ENCODE results near the gene SCUBE1.
"Not testable (repeated sequence)": the region's sequence is repeated elsewhere in the genome, so short reads cannot be mapped to it uniquely, and the experiment has no call there.

The SCUBE1 gene

GRCh38 chr22:43356881-43357280 is 13.7 kb upstream of the SCUBE1 start:
- DNase-seq (ENCODE audit: low read depth) = no peak

- DNase-seq (ENCODE audit: low read depth) = not testable (repeated sequence)
Observed at GRCh38 chr22:43355688-43356087, 12.5 kb upstream of the SCUBE1 start.

GRCh38 chr22:43351966-43352345 is 8.8 kb upstream of the SCUBE1 start:
- no peak for DNase-seq (ENCODE audit: low read depth)

GRCh38 chr22:43349636-43350035 is 6.5 kb upstream of the SCUBE1 start:
- DNase-seq (ENCODE audit: low read depth) = no peak

- no peak for DNase-seq (ENCODE audit: low read depth)
Observed at GRCh38 chr22:43346521-43346929, 3.4 kb upstream of the SCUBE1 start.

GRCh38 chr22:43345761-43346301 is 2.7 kb upstream of the SCUBE1 start:
- DNase-seq (ENCODE audit: low read depth) = no peak

- no peak for DNase-seq (ENCODE audit: low read depth)
Observed at GRCh38 chr22:43345356-43345755, 2.2 kb upstream of the SCUBE1 start.

- no peak for DNase-seq (ENCODE audit: low read depth)
Observed at GRCh38 chr22:43344520-43344787, 1.3 kb upstream of the SCUBE1 start.

GRCh38 chr22:43343670-43344519 is 723 bp upstream of the SCUBE1 start:
- no peak for DNase-seq (ENCODE audit: low read depth)

- no peak for DNase-seq (ENCODE audit: low read depth)
Observed at GRCh38 chr22:43342347-43343261, 568 bp downstream of the SCUBE1 start.

GRCh38 chr22:43341565-43341964 is 1.6 kb downstream of the SCUBE1 start:
- no peak for DNase-seq (ENCODE audit: low read depth)

GRCh38 chr22:43338766-43339345 is 4.3 kb downstream of the SCUBE1 start:
- no peak for DNase-seq (ENCODE audit: low read depth)

GRCh38 chr22:43337946-43338345 is 5.2 kb downstream of the SCUBE1 start:
- no peak for DNase-seq (ENCODE audit: low read depth)

GRCh38 chr22:43337385-43337784 is 5.8 kb downstream of the SCUBE1 start:
- no peak for DNase-seq (ENCODE audit: low read depth)

GRCh38 chr22:43334378-43334777 is 8.8 kb downstream of the SCUBE1 start:
- DNase-seq (ENCODE audit: low read depth) = no peak

GRCh38 chr22:43333978-43334377 is 9.2 kb downstream of the SCUBE1 start:
- DNase-seq (ENCODE audit: low read depth) = no peak

GRCh38 chr22:43333156-43333555 is 10.0 kb downstream of the SCUBE1 start:
- no peak for DNase-seq (ENCODE audit: low read depth)

- DNase-seq (ENCODE audit: low read depth) = no peak
Observed at GRCh38 chr22:43331698-43332097, 11.5 kb downstream of the SCUBE1 start.

GRCh38 chr22:43331069-43331451 is 12.1 kb downstream of the SCUBE1 start:
- DNase-seq (ENCODE audit: low read depth) = no peak

GRCh38 chr22:43330178-43331068 is 12.7 kb downstream of the SCUBE1 start:
- DNase-seq (ENCODE audit: low read depth) = no peak

- no peak for DNase-seq (ENCODE audit: low read depth)
Observed at GRCh38 chr22:43329061-43329460, 14.1 kb downstream of the SCUBE1 start.

GRCh38 chr22:43327157-43327438 is 16.1 kb downstream of the SCUBE1 start:
- DNase-seq (ENCODE audit: low read depth) = no peak

Measured in fibroblast of the conjunctiva (primary cell).